Vagina (tissue), 2 donors: ENCODE results near the gene CD46. TPM values are rescaled to one million over a fixed set of nuclear protein-coding genes. Genes with fewer than 3 reads are reported as not detected.
"Not testable (repeated sequence)": the region's sequence is repeated elsewhere in the genome, so short reads cannot be mapped to it uniquely, and the experiment has no call there.

ENCODE experiments used
- DNase-seq, 2 donors: peaks; one replicate each; pipeline ENCODE4 v3.0.0-alpha.2; 2017; ENCODE audit errors: extremely low spot score in 2 of 2
- H3K27ac ChIP-seq: fragments of 200-600 bp; sonication (generic); one replicate; pipeline ENCODE4 v1.5.1; 2019
- H3K27me3 ChIP-seq: fragments of 200-600 bp; sonication (generic); one replicate; pipeline ENCODE4 v1.5.1; 2019
- H3K36me3 ChIP-seq, 2 donors: fragments of 200-600 bp; sonication (generic); one replicate each; pipeline ENCODE4 v1.5.1; 2017 to 2019
- H3K4me1 ChIP-seq: fragments of 200-600 bp; sonication (generic); one replicate; pipeline ENCODE4 v1.5.1; 2019
- H3K4me3 ChIP-seq, 2 donors: fragments of 200-600 bp; sonication (generic); 1 replicate in 1 of 2; 2 replicates in 1 of 2; pipeline ENCODE4 v1.5.1; 2016 to 2019
- H3K9me3 ChIP-seq: fragments of 200-600 bp; sonication (generic); one replicate; pipeline ENCODE4 v1.5.1; 2019
- POLR2A ChIP-seq, 2 donors: fragments of 450-650 bp; IDR thresholded peaks; one replicate each; pipeline ENCODE4 v1.6.1; 2017; ENCODE audit warnings: antibody characterized with exemption in 2 of 2, mild to moderate bottlenecking in 2 of 2, moderate library complexity in 2 of 2
- POLR2AphosphoS5 ChIP-seq, 2 donors: sonication (generic); formaldehyde crosslinking; IDR thresholded peaks; one replicate each; pipeline ENCODE4 v1.9.0; 2017; ENCODE audit warnings: antibody characterized with exemption in 2 of 2, mild to moderate bottlenecking in 2 of 2, low read depth in 1 of 2; ENCODE audit not compliant: insufficient read depth in 1 of 2
- intact Hi-C: fragments of 100-400 bp; cut with DNase I; formaldehyde crosslinking; loops from one replicate; pipeline ENCODE4 v1.15.1; 2023
- total RNA-seq: library from RNA; depleted of rRNA; stranded (reverse); fragments of >200 nt; gene quantifications from one replicate; pipeline ENCODE4 v1.2.3, GENCODE V29; 2016
- TF ChIP-seq, protein P1 (sequence below), 3 experiments: fragments of 450-650 bp in 2 of 3; fragments of 200-600 bp in 1 of 3; sonication (generic) in 1 of 3; IDR thresholded peaks; one replicate each; pipeline ENCODE4 v1.5.1; 2017 to 2019; ENCODE audit warnings: antibody characterized with exemption in 3 of 3, mild to moderate bottlenecking in 2 of 3, moderate library complexity in 2 of 3

The CD46 gene
- total RNA-seq, 1 donor from 2014 or later = 143 TPM

DNA sequence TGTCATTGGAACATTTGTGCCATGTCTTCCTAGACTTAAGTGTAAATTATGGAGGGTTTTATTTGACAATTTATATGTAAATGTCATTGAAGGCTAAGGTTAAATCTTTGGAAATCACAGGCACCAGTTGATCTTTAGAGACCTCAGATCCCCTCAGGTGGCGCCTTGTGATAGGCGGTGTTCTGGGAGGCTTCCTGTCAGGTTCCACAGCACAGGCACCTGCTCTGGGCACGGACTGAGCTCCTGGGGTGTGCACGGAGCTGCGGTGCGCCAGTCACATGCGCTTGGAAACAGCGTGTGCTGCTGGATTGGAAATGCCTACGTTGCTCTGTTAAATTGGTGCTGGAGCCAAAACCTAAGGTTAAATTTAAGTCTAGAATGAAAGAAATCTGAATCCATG, 12.1 kb downstream of the CD46 start:
- Histone ChIP-seq H3K4me1 (no peaks in the 10 kb centered on the region), H3K36me3 (peaks cover 0 to 49% of the 10 kb centered on the region in 2 donors), H3K27me3 (no peaks in the 10 kb centered on the region), H3K27ac (no peak overlapping the region), H3K4me3 (no peak overlapping the region), H3K9me3 (no peaks in the 10 kb centered on the region)
- DNase-seq = no peak
- no peak for TF ChIP-seq POLR2A (IDR thresholded peaks at IDR 0.05)
- TF ChIP-seq, protein P1, sequence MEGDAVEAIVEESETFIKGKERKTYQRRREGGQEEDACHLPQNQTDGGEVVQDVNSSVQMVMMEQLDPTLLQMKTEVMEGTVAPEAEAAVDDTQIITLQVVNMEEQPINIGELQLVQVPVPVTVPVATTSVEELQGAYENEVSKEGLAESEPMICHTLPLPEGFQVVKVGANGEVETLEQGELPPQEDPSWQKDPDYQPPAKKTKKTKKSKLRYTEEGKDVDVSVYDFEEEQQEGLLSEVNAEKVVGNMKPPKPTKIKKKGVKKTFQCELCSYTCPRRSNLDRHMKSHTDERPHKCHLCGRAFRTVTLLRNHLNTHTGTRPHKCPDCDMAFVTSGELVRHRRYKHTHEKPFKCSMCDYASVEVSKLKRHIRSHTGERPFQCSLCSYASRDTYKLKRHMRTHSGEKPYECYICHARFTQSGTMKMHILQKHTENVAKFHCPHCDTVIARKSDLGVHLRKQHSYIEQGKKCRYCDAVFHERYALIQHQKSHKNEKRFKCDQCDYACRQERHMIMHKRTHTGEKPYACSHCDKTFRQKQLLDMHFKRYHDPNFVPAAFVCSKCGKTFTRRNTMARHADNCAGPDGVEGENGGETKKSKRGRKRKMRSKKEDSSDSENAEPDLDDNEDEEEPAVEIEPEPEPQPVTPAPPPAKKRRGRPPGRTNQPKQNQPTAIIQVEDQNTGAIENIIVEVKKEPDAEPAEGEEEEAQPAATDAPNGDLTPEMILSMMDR (IDR thresholded peaks at IDR 0.05) = no peak
- no peak for TF ChIP-seq POLR2AphosphoS5 (IDR thresholded peaks at IDR 0.05; ENCODE audit: insufficient read depth in 1 of 2, low read depth in 1 of 2)
- intact Hi-C loops = no loop called here

DNA sequence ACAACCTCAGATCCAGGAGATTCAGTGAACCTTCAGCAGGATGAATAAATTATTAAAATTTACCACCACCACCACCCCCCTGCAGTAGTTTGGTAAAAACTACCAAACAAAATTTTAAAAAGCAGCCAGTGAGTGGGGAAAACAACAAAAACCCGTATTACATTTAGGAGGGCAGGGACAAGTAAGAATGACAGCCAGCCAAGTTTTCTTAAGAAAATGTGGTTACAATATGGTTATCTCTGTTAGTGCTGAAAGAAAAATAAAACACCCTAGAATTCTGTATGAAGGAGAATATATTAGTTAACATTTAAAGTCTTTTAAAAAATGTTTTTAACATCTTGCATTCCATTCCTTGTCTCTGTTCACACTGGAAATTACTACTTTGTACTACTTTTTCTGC, 14.7 kb downstream of the CD46 start:
- Histone ChIP-seq H3K4me1 (no peaks in the 10 kb centered on the region), H3K27me3 (no peaks in the 10 kb centered on the region), H3K9me3 (no peaks in the 10 kb centered on the region), H3K4me3 (no peak overlapping the region), H3K27ac (no peak overlapping the region), H3K36me3 (peaks cover 0 to 46% of the 10 kb centered on the region in 2 donors)
- no peak for TF ChIP-seq POLR2A (IDR thresholded peaks at IDR 0.05)
- TF ChIP-seq, protein P1 (IDR thresholded peaks at IDR 0.05) = no peak
- no peak for TF ChIP-seq POLR2AphosphoS5 (IDR thresholded peaks at IDR 0.05; ENCODE audit: insufficient read depth in 1 of 2, low read depth in 1 of 2)
- intact Hi-C loops = no loop called here
- no peak for DNase-seq

DNA sequence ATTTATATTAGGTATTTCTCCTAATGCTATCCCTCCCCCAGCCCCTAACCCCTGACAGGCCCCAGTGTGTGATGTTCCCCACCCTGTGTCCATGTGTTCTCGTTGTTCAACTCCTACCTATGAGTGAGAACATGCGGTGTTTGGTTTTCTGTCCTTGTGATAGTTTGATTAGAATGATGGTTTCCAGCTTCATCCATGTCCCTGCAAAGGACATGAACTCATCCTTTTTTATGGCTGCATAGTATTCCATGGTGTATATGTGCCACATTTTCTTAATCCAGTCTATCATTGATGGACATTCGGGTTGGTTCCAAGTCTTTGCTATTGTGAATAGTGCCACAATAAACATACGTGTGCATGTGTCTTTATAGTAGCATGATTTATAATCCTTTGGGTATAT, 18.7 kb downstream of the CD46 start:
- H3K36me3 ChIP-seq = peaks cover 0 to 22% of the 10 kb centered on the region in 2 donors
- H3K27me3 ChIP-seq, H3K4me3 ChIP-seq, H3K27ac ChIP-seq, H3K9me3 ChIP-seq, DNase-seq, H3K4me1 ChIP-seq, intact Hi-C loops: not testable (repeated sequence)

DNA sequence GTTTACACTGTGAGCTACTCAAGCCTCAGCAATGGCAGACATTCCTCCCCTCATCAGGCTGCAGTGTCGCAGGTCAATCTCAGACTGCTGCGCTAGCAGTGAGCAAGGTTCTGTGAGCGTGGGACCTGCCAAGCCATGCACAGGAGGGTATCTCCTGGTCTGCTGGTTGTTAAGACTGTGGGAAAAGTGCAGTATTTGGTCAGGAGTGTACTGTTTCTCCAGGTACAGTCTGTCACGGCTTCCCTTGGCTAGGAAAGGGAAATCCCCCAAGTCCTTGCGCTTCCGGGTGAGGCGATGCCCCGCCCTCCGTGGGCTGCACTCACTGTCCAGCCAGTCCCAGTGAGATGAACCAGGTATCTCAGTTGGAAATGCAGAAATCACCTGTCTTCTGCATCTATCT, 24.2 kb downstream of the CD46 start:
- H3K27me3 ChIP-seq, H3K4me1 ChIP-seq, intact Hi-C loops, H3K27ac ChIP-seq, H3K9me3 ChIP-seq, H3K4me3 ChIP-seq, DNase-seq: not testable (repeated sequence)
- peaks cover 0 to 16% of the 10 kb centered on the region in 2 donors for H3K36me3 ChIP-seq

DNA sequence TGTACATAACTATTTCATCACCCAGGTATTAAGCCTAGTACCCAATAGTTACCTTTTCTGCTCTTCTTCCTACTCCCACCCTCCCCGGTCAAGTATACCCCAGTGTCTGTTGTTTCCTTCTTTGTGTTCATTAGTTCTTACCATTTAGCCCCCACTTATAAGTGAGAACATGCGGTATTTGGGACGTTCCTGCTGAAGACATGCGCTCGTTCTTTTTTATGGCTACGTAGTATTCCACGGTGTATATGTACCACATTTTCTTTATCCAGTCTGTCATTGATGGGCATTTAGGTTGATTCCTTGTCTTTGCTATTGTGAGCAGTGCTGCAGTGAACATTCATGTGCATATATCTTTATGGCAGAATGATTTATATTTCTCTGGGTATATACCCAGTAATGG, 25.6 kb downstream of the CD46 start:
- H3K27ac ChIP-seq, H3K9me3 ChIP-seq, H3K4me3 ChIP-seq, H3K4me1 ChIP-seq, DNase-seq, H3K27me3 ChIP-seq, intact Hi-C loops: not testable (repeated sequence)
- peaks cover 0 to 16% of the 10 kb centered on the region in 2 donors for H3K36me3 ChIP-seq

DNA sequence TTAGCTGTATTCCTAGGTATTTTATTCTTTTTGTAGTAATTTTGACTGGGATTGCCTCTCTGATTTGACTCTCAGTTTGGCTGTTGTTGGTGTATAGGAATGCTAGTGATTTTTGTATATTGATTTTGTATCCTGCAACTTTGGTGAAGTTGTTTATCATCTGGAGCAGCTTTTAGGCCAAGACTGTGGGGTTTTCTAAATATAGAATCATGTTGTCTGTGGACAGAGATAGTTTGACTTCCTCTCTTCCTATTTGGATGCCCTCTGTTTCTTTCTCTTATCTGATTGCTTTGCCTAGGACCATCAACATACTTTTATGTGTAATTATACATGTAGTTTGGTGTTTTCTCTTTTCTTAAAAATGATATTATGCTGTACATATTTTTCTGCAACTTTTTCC, 27.2 kb downstream of the CD46 start:
- intact Hi-C loops = no loop called here
- Histone ChIP-seq H3K36me3 (peaks cover 0 to 12% of the 10 kb centered on the region in 2 donors), H3K4me1 (no peaks in the 10 kb centered on the region)

More for the DNA sequence above, 27.2 kb downstream of the CD46 start:
- H3K4me3 ChIP-seq = no peak overlapping the region
- H3K27me3 ChIP-seq = no peaks in the 10 kb centered on the region
- no peaks in the 10 kb centered on the region for H3K9me3 ChIP-seq
- no peak overlapping the region for H3K27ac ChIP-seq
- DNase-seq = no peak
- TF ChIP-seq, protein P1 (IDR thresholded peaks at IDR 0.05) = no peak
- no peak for TF ChIP-seq POLR2A (IDR thresholded peaks at IDR 0.05)
- no peak for TF ChIP-seq POLR2AphosphoS5 (IDR thresholded peaks at IDR 0.05; ENCODE audit: insufficient read depth in 1 of 2, low read depth in 1 of 2)
